GM19025 (cell line): ENCODE measurements around the gene PIPOX.

ENCODE experiments used
- ATAC-seq: cut with Tn5 transposase; IDR thresholded peaks from one replicate; pipeline ENCODE4 v1.9.1; 2021; ENCODE audit warnings: mild to moderate bottlenecking, low read depth, moderate library complexity; ENCODE audit not compliant: unreplicated experiment

PIPOX gene

DNA sequence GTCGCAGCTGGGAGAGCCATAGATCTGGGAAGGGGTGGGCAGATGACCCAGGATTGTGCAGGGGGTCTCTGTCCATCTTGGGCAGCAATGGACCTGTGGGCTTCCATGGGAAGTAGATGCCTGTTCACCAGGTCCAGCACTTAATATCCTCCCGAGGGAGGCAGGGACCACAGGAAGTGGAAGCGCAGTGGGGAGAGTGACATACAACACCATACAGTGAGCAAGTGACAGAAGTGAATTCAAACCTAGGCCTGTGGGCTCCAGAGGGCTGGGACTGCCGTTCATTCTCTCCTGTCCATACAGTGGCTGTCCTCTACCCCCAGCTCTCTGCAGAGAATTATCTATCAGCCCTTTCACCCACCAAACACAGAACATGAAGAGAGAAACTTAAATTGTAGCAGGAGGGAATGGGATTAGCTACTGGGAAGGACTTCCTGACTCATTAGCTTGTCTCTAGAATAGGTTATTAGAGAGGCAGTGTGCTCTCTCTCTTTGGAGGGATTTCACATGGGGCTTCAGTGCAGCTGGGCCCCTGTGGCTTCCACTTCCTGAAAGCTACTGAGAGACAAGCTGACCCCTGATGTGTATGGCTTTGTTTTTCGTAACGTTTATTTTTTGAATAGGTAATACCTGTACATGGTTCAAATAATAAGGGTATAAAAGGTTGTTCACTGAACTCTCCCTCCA lies 24.0 kb upstream of the PIPOX start:
- ATAC-seq = no peak

DNA sequence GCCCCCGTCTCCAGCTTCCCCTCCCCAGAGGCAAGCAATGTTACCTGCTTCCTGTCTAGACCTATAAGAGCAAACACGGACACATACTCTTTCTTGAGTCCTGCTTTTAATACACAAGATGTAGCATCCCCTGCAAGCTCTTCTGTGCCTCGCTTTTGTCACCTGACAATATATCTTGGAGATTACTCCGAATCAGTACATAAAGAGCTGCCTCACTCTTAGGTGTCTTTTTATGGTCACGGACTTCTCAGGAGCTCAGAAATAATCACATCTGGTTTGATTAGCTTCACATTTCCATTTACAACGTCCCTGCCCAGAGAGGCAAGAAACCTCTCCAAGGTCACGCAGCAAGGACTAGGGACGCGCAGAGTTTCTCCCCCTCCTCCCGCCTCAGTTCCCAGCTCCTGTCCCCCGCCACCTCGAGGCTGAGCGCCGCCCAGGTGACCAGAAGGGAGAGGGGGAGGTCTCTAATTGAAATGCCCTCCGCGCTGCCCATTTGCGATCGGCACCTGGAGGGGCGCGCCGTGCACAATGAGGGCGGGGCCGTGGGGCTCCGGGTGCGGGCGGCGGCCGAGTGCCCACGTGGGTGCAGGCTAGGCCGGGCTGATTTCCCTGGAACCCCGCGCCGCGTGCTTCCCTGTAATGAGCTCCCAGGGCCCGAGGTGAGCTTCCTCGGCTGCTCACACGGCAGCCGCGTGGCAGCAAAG lies 23.3 kb upstream of the PIPOX start:
- ATAC-seq = no peak

DNA sequence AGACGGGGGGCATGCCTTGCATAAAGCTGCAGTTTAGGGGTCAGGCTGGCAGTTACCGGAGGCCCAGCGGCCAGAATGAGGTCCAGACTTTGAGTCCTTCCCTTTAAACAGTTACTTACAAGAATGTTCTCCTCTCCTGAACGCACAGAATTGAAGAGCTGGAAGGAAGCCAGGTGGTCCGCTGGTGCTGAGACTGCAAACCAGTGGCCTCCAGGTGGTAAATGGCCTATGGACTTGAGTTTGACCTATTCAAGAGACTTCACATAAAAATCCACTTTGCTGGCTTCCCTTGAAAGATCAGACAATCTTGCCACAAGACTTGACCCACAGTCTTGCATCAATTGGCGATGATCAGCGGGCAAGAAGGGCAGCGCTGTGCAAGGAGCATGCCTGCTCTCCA lies 22.4 kb upstream of the PIPOX start:
- ATAC-seq = no peak

DNA sequence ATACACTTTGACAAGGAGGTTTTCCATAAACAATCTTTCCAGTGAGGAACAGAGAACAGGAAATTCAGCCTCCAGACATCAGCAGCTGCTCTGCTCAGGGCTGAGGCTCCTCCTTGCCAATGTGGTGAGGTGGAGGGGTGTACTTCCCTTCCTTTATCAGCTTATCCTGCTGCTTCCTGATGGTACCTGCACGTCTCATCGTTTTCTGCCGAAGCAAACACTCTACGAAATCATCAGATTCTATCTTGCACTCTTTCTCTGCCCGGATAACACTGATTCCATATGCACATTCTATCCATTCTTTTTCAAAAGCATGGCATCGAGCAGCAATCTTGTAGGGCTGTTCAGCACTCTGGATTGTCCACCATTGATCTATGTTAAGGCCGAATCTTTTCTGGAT lies 21.7 kb upstream of the PIPOX start:
- no peak for ATAC-seq

DNA sequence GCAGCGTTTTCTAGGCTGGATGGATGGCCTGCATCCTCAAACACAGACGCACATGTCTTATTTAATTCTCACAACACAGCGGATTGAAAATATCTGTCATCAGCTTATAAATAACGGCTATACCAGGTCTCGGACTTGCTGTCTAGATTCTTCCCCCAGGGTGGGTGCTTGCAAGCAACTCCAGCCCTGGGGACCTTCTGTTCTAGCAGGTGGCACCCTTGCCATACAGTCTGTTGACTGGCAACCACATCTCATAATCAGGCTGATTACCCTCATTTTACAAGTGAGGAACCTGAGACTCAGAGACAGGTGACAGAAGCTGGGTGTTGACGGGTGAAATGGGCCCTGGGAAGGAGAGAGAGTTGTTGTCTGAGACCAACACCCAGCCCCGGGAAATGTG lies 20.9 kb upstream of the PIPOX start:
- no peak for ATAC-seq

DNA sequence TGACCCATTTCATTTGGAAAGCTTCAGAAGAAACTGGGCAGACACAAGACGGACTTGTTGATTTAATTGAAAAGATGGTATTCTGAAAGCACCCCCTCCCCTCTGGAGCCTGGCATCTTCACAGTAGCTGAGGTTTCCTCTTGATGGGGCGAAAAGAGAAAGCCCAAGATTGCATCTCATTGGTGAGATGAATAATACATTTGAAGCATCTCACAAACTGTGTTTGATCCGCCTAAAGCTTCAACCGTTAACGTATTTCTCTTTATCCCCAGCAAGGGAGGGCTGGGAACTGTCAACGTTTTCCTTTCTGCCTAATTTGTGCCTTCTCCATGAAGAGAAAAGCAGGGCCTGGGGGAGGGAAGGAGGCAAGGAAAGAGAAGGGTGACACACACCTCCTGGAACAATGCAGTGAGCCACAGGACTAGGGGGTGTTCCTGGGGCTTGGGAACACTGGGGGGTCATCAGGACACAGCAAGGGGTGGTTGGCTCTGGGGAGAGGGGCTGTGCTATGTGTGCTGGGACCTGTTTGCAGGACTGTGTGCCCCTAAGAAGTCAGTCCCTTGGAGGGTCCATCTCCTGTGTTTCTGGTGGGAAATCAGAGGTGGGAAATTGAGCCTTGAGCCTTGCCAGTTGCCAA lies 18.5 kb upstream of the PIPOX start:
- ATAC-seq = no peak

DNA sequence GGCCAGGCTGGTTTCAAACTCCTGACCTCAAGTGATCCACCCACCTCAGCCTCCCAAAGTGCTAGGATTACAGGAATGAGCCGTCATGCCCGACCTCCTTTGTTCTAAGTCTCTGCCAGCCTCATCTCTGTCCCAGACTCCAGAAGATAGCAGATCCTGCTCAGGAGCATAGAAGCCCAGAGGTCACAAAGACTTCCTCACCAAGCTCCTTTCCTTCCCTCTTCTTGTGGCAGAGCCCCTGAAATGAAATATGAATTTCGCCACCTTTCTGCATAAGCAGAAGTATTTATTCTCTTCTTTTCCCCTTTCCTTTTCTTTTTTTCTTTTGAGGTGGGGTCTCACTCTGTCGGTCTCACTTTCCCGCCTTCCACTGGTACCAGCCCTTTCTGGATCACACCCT lies 11.5 kb upstream of the PIPOX start:
- no peak for ATAC-seq

DNA sequence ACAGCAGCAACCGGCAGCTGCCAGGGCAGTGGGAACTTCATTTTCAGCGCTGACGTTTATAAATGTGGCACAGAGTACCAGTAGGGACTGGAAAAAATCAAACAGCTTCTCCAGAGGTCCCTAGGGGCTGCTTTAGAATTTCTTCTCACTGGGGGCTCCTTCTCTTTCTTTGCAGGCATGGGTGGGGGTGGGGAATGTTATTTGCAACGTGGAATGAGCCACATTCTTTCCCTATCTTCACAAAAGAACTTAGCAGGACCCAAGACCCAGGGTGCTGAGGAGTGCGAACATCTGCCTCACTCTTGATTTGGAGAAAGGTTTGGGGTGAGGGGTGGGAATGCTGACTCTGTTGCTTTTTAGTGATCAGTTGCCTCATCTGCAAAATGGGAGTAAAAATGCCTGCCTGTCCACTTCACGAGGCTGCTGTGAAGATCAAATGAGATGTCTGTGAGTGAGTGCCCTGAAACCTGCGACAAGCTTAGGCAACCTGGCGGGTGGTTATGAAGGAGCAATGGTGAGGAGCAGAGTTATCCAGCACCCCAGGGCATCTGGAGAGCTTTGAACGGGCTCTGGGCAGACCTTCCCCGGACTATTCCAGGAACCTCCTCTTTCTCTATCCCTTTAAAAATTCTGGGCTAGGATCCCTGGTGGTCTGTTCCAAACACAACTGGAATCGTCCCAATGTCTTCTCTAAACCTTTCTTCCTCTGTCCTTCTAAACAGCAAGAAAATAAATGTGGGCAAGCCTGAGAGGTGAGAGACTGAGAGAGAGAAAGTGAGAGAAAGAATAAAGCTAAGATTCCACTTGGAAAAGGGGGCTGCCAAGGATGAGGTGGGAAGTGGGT lies 10.7 kb upstream of the PIPOX start:
- no peak for ATAC-seq

DNA sequence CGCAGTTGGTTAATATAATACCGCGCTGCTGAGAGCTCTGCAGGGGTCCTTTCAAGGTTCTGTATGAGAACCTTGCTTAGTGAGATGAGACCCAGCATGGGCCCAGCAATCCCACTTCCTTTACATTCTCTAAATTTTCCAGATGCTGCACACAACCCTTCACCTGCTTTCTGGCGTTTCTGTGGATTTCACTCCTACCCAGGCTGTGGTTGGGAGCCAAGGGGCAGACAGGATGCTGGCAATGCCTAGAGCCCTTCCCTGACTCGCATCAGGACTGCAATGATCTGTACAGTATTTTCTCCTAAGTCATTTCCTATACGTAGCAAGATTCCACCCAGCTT lies 10.1 kb upstream of the PIPOX start:
- no peak for ATAC-seq

DNA sequence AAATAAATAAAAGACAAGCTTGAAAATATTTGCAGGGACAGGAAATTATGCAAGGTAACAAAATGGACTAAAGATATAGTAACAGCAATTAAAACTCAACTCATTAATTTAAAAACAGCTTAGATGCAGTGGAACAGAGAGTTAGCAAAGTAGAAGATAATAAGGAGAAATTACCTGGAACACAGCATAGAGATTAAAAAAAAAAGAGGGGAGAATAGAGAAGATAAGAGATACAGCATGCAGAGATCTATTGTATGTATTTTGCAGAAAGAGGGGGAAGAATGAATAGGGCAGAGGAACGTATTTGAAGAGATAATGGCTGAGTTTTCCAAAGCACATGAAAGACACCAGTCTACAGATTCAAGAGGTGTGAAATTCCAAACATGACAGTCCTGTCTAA lies 8.4 kb upstream of the PIPOX start:
- no peak for ATAC-seq

DNA sequence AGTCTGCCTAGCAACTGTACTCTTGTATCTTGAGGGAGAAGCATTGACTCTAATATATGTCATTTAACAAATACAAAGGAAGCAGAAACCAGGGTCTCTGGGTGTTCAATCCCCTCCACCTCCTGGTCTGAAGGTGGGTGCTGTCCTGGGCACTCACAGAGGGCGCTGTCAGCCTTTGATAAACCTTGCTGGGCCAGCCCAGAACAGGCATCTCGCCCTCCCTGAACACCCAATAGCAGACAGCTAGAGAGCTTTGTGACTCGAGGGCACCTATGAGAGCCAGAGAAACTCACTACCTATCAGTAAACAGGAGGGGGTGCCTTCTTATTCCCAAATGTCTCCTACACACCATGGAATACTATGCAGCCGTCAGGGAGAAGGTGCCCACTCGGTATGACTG lies 6.4 kb upstream of the PIPOX start:
- no peak for ATAC-seq

DNA sequence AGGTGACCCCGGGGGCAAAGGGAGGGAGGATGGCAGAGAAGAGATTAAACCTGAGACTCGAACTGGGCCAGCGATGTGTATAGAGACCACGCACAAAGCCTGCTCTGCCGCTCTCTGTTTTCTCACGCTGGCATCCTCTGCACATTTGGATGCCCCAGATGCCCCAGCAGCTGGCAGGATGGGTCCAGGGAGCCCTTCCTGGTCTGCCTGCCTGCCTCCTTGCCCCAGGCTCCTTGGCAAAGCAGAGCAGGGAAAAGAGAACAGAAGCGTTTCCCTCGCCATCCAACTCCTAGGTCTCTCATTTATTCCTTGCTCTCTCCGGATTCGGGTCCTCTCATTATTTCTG lies 5.2 kb upstream of the PIPOX start:
- no peak for ATAC-seq

DNA sequence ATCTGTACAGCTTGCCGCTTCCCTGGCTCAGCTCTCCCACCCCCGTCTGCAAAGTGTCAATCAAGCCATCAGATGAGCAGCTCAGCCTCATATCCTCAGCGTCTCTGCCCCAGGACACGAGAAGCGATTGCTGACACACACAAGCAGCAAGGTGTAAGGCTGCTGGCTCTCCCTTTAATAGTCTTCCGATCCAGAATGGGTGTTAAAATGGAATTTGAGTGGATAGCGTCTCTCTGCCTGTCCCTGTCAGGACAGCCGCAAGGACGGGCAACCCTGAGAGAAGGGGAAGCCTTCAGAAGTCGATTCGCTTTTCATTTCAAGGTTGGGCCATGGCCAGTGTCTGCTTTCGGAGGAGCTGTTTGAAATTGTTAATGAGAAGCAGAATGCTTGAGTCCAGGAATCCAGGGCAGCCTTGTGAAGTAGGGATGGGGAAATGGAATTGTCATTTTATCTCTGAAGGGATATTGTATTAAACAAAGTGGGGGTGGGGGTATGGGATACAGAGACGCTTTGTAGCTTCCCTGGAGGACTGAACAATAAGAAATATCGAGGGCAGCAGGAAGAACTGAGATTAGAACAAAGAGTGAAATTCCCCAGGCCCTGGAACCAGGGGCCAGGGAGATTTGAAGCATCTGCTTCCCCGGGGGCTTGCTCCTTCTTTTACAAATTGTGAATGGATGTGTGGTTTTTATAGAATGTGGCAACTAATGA lies 4.7 kb upstream of the PIPOX start:
- no peak for ATAC-seq

DNA sequence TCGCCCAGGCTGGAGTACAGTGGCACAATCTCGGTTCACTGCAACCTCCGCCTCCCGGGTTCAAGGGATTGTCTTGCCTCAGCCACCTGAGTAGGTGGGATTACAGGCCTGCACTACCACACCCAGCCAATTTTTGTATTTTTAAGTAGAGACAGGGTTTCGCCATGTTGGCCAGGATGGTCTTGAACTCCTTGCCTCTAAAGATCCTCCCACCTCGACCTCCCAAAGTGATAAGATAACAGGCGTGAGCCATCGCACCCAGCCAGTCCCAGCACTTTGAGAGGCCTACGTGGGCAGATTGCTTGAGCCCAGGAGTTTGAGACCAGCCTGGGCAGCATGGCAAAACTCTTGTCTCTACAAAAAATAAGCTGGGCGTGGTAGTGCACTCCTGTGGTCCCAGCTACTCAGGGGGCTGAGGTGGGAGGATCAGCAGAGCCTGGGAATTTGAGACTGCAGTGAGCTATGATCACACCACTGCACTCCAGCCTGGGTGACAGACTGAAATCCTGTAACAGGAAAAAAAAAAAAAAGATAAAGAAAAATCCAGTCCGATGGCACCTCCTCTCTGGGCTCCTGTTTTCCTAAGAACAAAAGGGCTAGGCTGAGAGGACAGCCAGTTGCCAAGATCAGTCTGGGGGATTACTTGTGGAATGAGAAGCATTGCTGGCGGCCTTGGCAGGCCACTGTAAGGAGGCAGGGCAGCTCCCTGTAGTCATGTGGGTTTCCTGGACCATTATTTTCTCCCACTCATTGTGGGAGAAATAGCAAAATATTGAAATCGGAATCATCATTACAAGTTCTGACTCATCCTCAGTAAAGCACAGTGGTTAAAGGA lies 3.0 kb upstream of the PIPOX start:
- no peak for ATAC-seq

DNA sequence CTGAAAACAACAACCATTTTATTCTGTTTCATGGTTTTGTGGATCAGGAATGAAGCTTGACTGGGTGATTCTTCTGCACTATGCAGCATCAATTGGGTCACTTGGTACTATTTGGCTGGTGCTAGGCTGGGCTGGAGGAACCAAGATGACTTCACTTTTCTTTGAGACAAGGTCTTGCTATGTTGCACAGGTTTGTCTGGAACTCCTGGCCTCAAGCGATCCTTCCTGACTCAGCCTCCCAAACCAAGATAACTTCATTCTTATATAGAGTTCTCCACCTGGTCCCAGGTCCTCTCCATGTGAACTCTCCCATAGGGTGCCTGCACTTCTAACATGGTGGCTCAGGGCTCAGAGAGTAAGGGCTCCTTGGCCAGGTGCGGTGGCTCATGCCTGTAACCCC lies 1.9 kb upstream of the PIPOX start:
- ATAC-seq = no peak

DNA sequence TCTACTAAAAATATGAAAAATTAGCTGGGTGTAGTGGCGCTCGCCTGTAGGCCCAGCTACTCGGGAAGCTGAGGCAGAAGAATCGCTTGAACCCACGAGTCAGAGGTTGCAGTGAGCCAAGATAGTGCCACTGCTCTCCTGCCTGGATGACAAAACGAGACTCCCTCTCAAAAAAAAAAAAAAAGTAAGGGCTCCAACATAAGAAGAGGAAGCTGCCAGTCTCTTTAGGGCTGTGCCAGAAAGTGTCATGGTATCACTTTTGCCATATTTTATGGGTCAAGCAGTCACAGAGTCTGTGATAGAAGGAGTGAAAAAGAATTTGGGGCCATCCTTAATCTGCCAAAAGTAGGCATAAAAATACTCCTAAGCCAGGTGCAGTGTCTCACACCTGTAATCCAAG lies 1.4 kb upstream of the PIPOX start:
- no peak for ATAC-seq

DNA sequence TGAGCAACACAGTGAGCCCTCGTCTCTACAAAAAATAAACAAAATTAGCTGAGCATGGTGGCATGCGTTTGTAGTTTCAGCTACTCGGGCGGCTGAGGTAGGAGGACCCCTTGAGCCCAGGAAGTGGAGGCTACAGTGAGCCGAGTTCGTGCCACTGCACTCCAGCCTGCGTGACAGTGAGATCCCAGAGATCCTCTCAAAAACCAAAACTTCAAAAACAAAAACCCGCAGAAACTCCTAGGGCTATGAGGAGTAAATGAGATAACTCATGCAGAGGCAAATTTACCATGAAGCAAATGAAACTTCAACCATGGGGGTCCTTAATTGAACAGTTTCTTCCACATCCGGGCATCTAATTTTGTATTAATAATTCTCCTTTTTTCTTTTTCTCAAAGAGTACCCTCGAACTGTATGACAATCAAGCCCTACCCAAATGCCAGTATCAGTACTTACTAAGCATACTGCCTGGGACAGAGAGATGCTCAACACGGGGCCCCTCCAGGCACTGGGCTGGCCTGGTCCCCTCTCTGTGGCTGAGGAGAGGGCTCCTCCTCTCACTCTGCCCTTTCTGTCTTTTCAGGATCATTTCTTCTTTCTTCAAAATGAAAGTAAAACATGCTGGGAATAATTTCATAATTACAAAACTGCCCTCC lies 789 bp upstream of the PIPOX start:
- ATAC-seq = no peak

DNA sequence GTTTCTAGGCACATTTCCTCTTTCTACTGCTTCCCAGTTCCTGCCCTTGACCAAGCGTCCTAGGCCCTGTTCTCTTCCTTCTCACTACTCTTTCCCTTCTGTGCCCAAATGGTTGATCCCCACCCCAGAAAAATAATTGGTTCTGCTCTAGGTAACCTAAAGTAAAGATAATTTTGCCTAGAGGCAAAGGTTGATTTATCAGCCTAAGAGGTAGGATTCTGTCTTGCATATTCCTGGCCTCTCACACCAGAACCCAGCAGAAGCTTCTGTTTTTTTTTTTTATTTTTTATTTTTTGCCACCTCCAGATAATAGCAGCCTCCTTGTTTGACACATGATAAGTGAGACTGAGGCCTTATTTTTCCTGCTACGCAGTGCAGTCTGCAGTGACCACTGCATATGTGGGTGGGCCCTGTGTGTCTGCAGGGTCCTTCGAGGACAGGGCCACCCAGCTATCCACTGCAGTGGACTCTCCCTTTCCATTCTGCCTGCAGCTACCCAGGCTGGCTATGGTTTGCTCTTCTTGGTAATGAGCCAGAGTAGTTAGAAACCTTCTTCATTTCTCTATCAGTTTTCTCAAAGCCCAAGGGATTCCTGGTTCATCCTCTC lies 701 bp downstream of the PIPOX start:
- no peak for ATAC-seq

DNA sequence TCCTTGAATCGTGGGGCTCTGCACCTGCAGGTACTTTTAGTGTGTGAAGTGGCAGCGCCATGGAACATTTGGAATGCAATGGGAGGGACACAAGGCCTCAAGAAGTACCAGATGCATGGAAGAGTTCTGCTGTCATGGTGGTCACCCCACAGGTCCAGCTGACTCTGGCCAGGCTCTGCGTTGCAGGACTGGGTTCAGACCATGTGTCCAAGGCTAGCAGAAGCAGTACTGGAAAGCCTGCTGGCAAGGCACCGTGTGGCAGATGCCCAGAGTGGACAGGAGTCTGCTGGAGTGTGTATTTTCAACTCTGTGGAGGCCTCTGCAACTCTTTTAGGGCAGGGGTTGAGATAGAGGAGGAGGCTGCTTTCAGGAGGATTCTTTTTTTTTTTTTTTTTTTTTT lies 2.1 kb downstream of the PIPOX start:
- ATAC-seq = no peak
